Rectal smooth muscle tissue (tissue), 1 donor: ENCODE data around the gene SNAPC4.
"Not testable (repeated sequence)": the region's sequence is repeated elsewhere in the genome, so short reads cannot be mapped to it uniquely, and the experiment has no call there.

Experiments used
- H3K27ac ChIP-seq: one replicate; pipeline ENCODE4 v1.7.0; 2013; ENCODE audit warnings: low read depth, low read length, inconsistent platforms
- H3K27me3 ChIP-seq: one replicate; pipeline ENCODE4 v1.7.0; 2013; ENCODE audit warnings: low read length; ENCODE audit not compliant: control insufficient read depth, insufficient read depth
- H3K36me3 ChIP-seq: one replicate; pipeline ENCODE4 v1.7.0; 2013; ENCODE audit warnings: low read length; ENCODE audit not compliant: control insufficient read depth, insufficient read depth
- H3K4me1 ChIP-seq: one replicate; pipeline ENCODE4 v1.7.0; 2013; ENCODE audit warnings: low read length; ENCODE audit not compliant: control insufficient read depth, insufficient read depth
- H3K4me3 ChIP-seq: one replicate; pipeline ENCODE4 v1.7.0; 2013; ENCODE audit warnings: low read length
- H3K9ac ChIP-seq: one replicate; pipeline ENCODE4 v1.7.0; 2013; ENCODE audit warnings: low read length

SNAPC4 gene

DNA sequence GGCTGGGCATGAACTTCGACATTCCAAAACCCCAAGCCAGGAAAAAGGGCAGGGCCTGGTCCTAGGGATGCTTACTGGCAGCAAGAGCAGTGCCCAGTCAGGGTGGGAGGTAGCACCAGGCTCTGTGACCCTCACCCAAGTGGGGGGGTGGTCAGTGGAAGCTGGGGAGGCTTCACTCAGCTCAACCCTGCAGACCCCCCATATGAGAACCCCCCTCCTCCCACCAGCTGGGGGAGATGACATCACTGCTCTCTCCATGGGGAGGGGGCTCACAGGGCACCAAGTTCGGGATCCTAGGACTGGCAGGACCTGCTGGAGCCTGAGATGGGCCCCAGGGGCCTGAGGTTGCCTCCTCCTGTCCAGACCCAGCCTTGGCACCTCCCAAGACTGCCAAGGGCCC is 41.1 kb downstream of the SNAPC4 start:
- Histone ChIP-seq H3K27me3 (no peaks in the 10 kb centered on the region), H3K27ac (no peak overlapping the region), H3K4me1 (peaks cover 29% of the 10 kb centered on the region), H3K36me3 (no peaks in the 10 kb centered on the region), H3K9ac (no peak overlapping the region), H3K4me3 (no peak overlapping the region)

DNA sequence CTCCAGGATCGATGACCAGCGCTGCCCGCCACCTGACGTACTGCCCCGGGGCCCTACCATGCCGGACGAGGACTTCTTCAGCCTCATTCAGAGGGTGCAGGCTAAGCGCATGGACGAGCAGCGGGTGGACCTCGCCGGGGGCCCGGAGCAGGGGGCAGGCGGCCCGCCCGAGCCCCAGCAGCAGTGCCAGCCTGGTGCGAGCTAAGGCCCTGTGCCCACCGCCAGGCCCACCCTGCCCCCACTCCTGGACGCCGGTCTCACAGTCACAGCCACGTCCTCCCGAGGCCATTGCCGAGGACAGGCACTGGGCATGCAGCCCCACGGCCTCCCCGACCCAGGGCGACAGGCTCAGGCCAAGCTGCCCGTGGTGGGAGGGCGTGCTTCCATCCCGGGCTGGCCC is 42.0 kb downstream of the SNAPC4 start:
- Histone ChIP-seq H3K27ac (no peak overlapping the region), H3K4me1 (peaks cover 27% of the 10 kb centered on the region), H3K27me3 (no peaks in the 10 kb centered on the region), H3K36me3 (no peaks in the 10 kb centered on the region), H3K4me3 (no peak overlapping the region), H3K9ac (no peak overlapping the region)

DNA sequence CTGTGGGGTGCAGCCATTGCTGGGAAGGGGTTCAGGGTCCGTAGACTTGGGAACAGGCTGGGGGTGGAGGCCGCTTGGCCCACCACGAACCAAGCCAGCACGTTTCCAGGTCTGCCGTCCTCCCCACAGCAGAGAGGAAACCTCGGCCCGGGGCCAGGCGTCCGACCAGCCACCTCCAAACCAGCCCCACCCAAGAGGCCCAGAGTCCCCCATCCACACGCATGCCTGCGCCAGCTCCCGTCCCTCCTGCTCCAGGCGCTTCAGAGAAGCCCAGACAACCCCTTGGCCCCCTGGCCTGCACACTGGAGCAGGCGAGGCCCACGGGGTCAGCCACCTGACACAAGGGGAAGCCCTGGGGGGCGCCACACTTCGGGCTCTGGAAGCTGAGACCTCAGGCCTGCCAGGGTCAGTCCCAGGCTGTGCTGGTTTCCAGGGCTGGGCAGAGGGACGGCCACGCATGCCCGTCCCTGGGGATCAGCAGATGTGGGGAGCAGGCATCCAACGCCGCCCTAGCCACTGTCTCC is 42.7 kb downstream of the SNAPC4 start:
- Histone ChIP-seq H3K4me3 (no peak overlapping the region), H3K4me1 (peaks cover 20% of the 10 kb centered on the region), H3K27ac (no peak overlapping the region), H3K9ac (no peak overlapping the region), H3K36me3 (no peaks in the 10 kb centered on the region), H3K27me3 (no peaks in the 10 kb centered on the region)

DNA sequence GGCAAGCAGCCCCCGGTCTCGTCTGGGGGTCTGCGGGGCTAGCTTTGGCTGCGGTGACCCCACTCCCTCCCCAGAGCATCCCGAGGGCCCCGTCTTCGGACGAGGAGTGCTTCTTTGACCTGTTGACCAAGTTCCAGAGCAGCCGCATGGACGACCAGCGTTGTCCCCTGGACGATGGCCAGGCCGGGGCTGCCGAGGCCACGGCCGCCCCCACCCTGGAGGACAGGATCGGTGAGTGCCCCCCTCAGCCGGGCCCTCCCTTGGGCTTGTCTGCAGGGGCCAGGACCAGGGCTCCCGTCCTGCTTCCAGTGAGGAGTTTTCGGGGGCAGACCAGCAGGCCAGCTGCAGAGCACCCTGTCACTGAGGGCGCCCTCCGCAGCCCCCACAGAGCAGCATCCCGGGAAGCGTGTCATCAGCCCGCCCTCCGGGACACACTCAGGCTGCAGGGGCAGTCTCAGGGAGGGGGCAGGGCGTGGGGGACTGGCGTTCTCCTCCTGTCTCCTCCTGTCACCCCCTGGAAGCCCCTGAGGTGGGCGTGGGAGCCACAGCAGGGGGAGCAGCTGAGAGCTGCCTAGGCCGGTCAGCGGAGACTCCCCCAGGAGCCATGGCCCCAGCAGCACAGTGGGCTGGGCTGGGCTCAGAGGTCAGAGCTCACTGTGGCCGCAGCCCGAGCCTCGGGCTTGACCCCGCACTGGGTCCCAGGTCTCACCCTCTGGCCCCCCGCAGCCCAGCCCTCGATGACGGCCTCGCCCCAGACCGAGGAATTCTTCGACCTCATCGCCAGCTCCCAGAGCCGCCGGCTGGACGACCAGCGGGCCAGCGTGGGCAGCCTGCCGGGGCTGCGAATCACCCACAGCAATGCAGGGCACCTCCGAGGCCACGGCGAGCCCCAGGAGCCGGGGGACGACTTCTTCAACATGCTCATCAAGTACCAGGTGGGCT is 44.1 kb downstream of the SNAPC4 start:
- H3K9ac ChIP-seq, result no peak overlapping the region
- no peak overlapping the region for H3K27ac ChIP-seq
- no peaks in the 10 kb centered on the region for H3K27me3 ChIP-seq
- no peak overlapping the region for H3K4me3 ChIP-seq
- no peaks in the 10 kb centered on the region for H3K36me3 ChIP-seq
- peaks cover 8% of the 10 kb centered on the region for H3K4me1 ChIP-seq

DNA sequence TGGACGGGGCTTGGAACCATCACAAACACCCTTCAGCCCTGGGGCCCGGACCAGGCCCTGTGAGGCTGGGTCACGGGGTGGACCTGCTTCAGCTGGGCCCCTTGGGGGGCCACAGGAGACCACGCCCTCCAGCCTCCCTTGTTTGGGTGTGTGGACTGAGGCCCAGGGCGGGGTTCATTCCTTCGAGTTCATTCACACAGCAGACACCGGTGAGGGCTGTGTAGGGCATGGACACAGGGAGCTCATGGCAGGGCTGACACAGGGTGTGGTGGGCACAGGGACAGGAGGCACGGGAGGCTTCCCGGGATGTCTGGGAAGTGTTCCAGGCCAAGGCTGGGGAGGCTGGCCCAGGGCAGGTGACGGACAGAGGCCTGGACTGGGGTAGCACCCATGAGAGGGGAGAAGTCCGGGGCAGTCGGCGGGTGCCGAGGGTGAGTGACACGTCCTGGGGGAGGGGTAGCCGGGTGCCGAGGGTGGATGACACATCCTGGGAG is 45.3 kb downstream of the SNAPC4 start:
- H3K27me3 ChIP-seq, result no peaks in the 10 kb centered on the region
- no peaks in the 10 kb centered on the region for H3K36me3 ChIP-seq
- no peak overlapping the region for H3K9ac ChIP-seq
- no peak overlapping the region for H3K27ac ChIP-seq
- peaks cover 4% of the 10 kb centered on the region for H3K4me1 ChIP-seq
- H3K4me3 ChIP-seq, result no peak overlapping the region

DNA sequence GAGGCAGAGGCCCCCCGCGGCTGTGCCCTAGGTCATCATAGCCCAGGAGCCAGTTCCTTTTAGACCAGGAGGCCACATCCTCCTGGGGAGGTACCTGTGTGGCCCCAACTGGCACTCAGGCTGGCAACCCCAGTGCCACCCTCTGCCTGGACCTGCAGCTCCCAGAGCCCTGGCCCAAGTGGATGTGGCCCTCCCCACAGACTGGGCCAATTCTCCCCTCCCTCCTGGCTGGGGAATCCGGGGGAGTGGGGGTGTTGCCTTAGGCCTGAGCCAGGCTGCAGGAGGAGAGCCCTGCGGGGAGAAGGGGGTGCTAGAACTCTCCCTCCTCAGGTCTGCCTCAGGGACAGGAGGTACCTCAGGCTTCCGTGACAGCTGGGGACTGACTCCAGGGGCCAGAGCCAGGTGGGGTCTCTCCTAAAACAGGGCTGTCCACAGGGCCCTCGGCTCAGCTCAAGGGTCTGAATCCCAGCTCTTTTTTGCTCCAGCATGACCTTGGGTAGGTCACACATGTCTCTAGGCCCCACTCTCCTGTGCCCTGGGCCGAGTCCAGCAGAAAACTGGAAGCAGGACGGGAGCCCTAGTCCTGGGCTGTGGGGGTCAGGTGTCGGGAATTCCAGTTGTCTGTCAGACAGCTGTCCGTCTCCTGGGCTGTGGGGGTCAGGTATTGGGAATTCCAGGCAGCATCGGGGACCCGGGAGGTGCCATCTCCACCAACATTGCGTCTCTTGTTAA is 46.0 kb downstream of the SNAPC4 start:
- Histone ChIP-seq H3K4me3 (no peak overlapping the region), H3K27ac (peak overlapping the region; percentile 52), H3K9ac (no peak overlapping the region), H3K36me3 (no peaks in the 10 kb centered on the region), H3K27me3 (no peaks in the 10 kb centered on the region), H3K4me1 (peaks cover 4% of the 10 kb centered on the region)

DNA sequence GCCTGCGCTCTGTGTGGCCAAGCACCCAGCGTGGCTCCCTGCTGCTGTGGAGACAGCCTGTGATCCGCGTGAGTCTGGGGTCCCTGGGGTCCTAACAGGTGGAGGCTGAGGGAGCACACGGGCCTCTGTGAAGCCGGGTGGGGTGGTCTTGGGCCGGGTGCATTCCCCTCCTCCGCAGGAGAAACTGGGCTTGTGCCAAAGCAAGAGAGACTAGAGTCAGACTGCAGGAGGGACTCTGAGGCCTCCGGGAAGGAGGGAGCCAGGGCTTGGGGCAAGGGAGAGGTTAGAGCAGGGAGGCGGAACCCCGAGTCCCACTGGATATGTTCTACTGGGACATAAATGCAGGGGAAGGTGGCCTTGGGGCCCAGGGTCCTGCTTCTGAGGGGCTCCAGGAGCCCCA is 46.9 kb downstream of the SNAPC4 start:
- Histone ChIP-seq H3K4me3 (no peak overlapping the region), H3K36me3 (no peaks in the 10 kb centered on the region), H3K27ac (no peak overlapping the region), H3K4me1 (peaks cover 4% of the 10 kb centered on the region), H3K9ac (no peak overlapping the region), H3K27me3 (no peaks in the 10 kb centered on the region)

DNA sequence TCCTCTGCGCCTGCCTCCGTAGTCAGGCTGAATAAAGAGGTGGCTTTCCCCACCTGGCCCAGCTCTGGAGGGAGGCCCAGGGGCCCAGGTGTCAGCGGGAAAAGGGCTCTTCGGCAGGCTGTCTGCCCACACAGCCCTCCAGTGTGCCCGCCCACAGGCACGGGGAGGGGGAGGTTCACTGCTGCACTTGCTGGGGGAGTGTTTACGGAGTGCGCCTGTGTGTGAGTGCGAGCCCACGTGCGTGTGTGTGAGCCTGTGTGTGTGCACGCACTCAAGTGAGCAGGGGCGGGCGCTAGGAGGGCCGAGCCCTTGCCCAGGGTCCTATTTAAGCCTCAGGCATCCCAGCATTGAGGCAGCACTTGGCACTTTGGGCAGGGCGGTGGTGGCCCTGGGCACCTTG is 47.3 kb downstream of the SNAPC4 start:
- Histone ChIP-seq H3K4me3 (no peak overlapping the region), H3K27ac (no peak overlapping the region), H3K36me3 (no peaks in the 10 kb centered on the region), H3K4me1 (peaks cover 4% of the 10 kb centered on the region), H3K9ac (no peak overlapping the region), H3K27me3 (no peaks in the 10 kb centered on the region)

DNA sequence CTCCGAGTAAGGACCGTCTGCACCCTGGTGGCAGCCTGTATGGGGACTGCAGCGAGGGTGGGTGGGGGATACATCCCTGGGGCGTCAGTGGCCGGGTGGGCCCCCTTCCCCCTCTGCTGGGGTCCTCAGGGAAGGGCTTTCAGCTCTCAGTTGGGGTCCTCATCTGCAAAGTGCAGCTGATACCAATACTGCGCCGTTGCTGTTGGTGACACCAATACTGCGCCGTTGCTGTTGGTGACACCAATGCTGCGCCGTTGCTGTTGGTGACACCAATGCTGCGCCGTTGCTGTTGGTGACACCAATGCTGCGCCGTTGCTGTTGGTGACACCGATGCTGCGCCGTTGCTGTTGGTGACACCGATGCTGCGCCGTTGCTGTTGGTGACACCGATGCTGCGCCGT is 48.1 kb downstream of the SNAPC4 start:
- not testable (repeated sequence) for H3K27me3 ChIP-seq, H3K4me3 ChIP-seq, H3K36me3 ChIP-seq, H3K4me1 ChIP-seq, H3K27ac ChIP-seq, H3K9ac ChIP-seq

DNA sequence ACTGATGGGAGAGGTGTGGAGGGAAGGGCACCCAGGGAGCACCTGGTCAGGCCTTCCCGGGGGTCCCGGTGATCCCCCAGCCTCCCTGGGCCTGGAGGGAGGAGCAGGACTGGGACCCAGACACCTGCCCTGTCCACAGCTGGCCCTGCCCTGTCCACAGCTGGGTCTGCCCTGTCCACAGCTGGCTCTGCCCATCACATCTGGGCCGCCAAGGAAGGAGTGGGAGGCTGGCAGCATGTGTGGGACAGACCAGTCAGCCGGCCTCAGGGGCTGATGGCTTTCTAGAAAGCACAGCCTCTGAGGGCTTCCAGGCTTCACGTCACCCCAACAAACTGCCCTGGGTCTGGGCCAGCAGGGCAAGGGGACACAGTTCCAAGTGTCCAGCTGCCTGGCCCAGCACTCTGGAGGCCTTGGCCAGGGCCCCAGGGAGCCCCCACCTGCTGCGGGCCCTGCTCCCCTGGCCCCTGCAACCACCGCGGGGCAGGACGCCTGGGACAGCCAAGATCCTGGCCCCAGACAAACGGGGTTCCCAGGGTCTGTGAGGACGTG is 48.6 kb downstream of the SNAPC4 start:
- Histone ChIP-seq H3K36me3 (no peaks in the 10 kb centered on the region), H3K27ac (no peak overlapping the region), H3K27me3 (no peaks in the 10 kb centered on the region), H3K4me1 (peaks cover 4% of the 10 kb centered on the region), H3K9ac (no peak overlapping the region), H3K4me3 (no peak overlapping the region)
